ENCODE measurements around the gene CEBPZOS. TPM values are rescaled to one million over a fixed set of nuclear protein-coding genes. Genes with fewer than 3 reads are reported as not detected.

CEBPZOS gene
- total RNA-seq, 1 experiment from 2014 or later: 1.5 TPM

GRCh38 chr2:37223131-37223530 lies 26.8 kb downstream of the CEBPZOS start:
- Histone ChIP-seq H3K18ac (ENCODE audit: insufficient read length, low read depth, low read length) (no peak overlapping the region), H2BK120ac (ENCODE audit: low read depth, low read length, poor library complexity, severe bottlenecking) (no peak overlapping the region), H3K4me2 (ENCODE audit: insufficient read depth, insufficient read length, low read length) (no peak overlapping the region), H2AFZ (ENCODE audit: low read length) (no peak overlapping the region), H2BK5ac (ENCODE audit: insufficient read length, low read length) (no peak overlapping the region), H3K9ac (ENCODE audit: extremely low read depth, insufficient read length, low read length) (no peak overlapping the region), H2BK12ac (ENCODE audit: insufficient read length, low read depth, low read length) (no peak overlapping the region), H3K4me1 (ENCODE audit: insufficient read depth, low read length) (peaks cover 2% of the 10 kb centered on the region; the same call in 1 of the 2 replicates), H3K23ac (ENCODE audit: insufficient read length, low read depth, low read length) (no peak overlapping the region), H2BK20ac (ENCODE audit: low read depth, low read length, poor library complexity, severe bottlenecking) (no peak overlapping the region), H3K23me2 (ENCODE audit: insufficient read length, low read depth, low read length, poor library complexity, severe bottlenecking) (no peaks in the 10 kb centered on the region), H3K56ac (ENCODE audit: insufficient read length, low read depth, low read length) (no peak overlapping the region), H3K27me3 (ENCODE audit: insufficient read depth, low read length) (no peaks in the 10 kb centered on the region), H3K27ac (ENCODE audit: insufficient read length, low read depth, low read length) (no peak overlapping the region), H4K8ac (replicated peaks; ENCODE audit: insufficient read length, low read depth, low read length) (no peak overlapping the region), H3K9me3 (ENCODE audit: control insufficient read depth, low read depth, low read length) (no peaks in the 10 kb centered on the region), H3T11ph (ENCODE audit: low read length) (no peak overlapping the region), H4K5ac (ENCODE audit: insufficient read length, low read depth, low read length) (no peak overlapping the region), H3K4ac (ENCODE audit: low read depth, low read length) (no peak overlapping the region), H2BK15ac (ENCODE audit: low read depth, low read length) (no peak overlapping the region), H3K79me1 (ENCODE audit: insufficient read depth, low read depth, low read length, poor library complexity, severe bottlenecking) (peaks cover 2% of the 10 kb centered on the region), H4K20me1 (ENCODE audit: control insufficient read depth, insufficient read depth, insufficient read length) (no peaks in the 10 kb centered on the region), H4K91ac (ENCODE audit: insufficient read length, low read depth, low read length) (no peak overlapping the region), H3K79me2 (ENCODE audit: insufficient read depth, low read length) (peaks cover 18% of the 10 kb centered on the region; the same call in 1 of the 2 replicates), H3K14ac (ENCODE audit: insufficient read depth, low read length) (no peak overlapping the region), H2AK5ac (ENCODE audit: insufficient read length, low read length) (no peak overlapping the region)
- Mint-ChIP-seq H3K9me3 (no peaks in the 10 kb centered on the region), H3K27ac (peak overlapping the region in 2 of 3 experiments; percentile 41 to 99; a peak in 4 of 7 replicates), H3K4me3 (no peak overlapping the region), H3K4me1 (peaks cover 47 to 51% of the 10 kb centered on the region in 2 experiments), H3K27me3 (ENCODE audit: low read depth) (no peaks in the 10 kb centered on the region), H3K36me3 (ENCODE audit: insufficient read depth in 1 of 3, low read depth in 3 of 3) (peaks cover 70 to 88% (median 86%) of the 10 kb centered on the region in 3 experiments)
- no CpG with 5 or more reads among the region's 4 CpGs for WGBS (ENCODE audit: extremely low coverage, insufficient read length, low lambda C conversion rate)
- no peak for TF ChIP-seq CTCF (conservative IDR thresholded peaks at IDR 0.05)
- DNase-seq: no peak
